Neural progenitor cell (in vitro differentiated cells): Measurements from ENCODE around the gene ARV1.

Experiments used
- CTCF ChIP-seq: fragments of 200-600 bp; sonication (generic); IDR thresholded peaks from 2 replicates; pipeline ENCODE4 v1.5.1; 2017; ENCODE audit warnings: antibody characterized with exemption, mild to moderate bottlenecking
- EZH2 ChIP-seq: fragments of 200-600 bp; sonication (generic); IDR thresholded peaks from 2 replicates; pipeline ENCODE4 v1.6.1; 2017; ENCODE audit warnings: antibody characterized with exemption, mild to moderate bottlenecking, moderate library complexity

- TF ChIP-seq CTCF (no peak), EZH2 (no peak)
Measured at GRCh38 chr1:230943048-230943593, 35.8 kb upstream of the ARV1 start.
